HTERT RPE-1 (cell line): ENCODE data around the gene TPPP2.

Source experiments
- in situ Hi-C: fragments of 300-500 bp; cut with MboI; formaldehyde crosslinking; loops from 4 replicates; pipeline ENCODE4 v1.14.3; 2020; ENCODE audit warnings: low sequenced_read_pairs

Gene TPPP2

GRCh38 chr14:21016413-21017190, 13.4 kb upstream of the TPPP2 start:
- in situ Hi-C loops, result no loop called here

DNA sequence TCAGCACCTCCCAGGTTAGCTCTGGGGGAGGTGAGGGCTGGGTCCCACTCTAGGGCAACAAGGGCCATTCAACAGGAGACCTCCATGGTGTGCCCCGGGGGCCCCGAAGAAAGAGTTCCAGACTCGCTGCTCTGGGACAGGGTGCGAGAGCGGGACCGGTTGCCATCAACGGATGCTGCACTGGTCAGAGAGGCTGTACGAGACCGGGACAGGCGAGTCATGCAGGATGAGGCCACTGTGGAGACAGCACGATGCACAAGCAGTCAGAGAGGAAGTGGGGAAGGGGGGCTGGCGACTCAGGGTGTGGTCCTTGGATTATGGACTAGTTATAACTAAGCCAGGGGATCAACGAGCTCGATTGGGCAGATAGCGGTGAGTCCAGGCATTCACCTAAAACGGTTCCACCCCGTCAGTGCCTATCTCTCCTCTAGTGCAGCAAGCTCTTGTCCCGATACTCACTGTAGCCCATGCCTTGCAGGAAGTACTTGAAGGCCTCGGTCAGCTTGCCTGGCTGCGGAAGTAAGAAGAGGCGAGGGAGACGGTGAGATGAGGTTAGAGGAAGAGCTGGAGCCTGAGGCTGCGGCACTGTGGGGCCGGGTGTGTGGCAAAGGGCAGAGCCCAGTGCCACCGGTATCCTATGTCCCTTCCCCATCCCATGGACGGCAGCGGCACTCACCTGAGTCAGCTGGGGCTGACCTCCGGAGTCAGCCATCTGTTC, 12.3 kb upstream of the TPPP2 start:
- in situ Hi-C loops, result no loop called here

DNA sequence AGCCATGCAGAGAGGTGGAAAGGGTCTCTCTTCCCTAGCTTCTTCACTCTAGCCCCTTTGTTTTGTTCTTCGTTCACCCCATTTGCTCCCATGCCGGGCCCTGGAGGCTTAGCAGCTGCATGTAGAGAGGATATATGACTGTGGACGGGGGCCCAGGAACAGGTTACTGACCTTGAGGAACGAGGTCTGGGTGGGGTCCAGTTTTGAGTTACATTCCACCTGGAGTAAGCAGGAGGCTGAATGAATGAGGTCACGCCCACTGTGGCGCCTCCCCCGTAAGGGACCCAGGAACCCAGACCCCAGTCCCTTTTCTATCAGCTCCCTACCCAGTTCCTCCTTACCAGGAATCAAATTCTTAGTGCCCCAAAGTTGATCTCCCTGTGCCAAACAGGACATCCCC, 11.7 kb upstream of the TPPP2 start:
- in situ Hi-C loops, result no loop called here

DNA sequence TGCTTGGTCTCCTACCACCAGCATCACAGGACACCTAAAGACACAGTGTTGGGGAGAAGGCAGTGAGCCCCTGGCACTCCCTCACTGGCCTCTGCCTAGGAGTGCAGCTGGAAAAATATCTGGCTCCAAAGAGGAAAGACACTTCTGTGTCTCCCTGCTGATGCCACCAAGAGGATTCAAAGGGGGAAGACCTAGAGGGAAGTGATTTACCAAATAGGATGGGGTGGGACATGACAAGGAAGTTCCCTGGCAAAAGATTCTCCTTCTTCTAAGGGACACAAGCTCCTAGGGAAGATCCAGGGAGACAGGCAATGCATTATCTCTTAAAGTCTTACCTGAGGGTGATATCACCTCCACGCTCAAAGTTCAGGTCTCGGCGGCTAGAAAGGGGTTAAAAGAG, 11.2 kb upstream of the TPPP2 start:
- in situ Hi-C loops, result no loop called here

DNA sequence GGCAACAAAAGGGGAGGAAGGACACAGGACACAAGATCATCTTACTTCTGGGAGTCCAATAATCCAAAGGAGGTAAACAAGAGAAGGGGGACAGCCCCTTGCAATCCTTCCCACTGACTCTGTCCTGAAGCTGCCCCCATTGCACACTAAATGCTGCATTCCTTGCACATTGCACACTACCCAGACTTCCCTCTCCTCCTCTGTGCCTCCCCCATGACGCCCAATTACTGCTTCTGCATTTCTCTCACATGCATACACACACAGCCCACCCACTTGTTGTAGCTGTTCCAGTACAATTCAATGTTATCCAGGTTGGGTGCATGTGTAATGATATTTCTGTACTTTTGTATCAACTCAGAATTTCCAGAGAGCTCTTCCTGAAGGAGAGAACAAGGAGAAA, 10.7 kb upstream of the TPPP2 start:
- in situ Hi-C loops, result no loop called here

DNA sequence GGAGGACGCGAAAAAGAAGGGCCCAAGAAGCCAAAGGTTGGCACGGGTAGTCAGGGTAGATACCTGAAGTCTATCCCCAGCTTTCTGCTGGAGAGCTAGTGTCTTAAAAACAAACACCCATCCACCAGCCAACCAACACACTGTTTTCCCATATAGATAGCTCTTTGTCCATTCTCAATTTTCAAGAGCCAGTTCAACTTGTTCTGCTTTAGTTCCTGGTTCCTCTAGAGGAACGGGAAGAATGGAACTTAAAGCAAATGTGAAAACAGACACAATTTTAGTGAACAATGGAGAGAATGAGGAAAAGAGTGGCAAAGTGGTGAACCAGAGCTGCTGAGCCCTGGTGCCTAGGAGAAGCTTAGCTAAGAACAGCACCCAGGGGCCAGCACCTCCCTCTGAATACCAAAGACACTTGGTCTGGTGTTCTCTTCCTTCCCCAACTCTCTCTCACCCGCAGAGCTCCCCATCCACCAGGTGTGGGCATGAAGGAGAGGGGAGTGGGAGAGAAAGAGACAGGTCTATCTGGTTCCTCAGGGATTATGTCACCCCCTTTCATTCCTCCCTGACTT, 9.0 kb upstream of the TPPP2 start:
- in situ Hi-C loops, result no loop called here

GRCh38 chr14:21022686-21023085, 7.3 kb upstream of the TPPP2 start:
- in situ Hi-C loops, result no loop called here

GRCh38 chr14:21023174-21023573, 6.8 kb upstream of the TPPP2 start:
- in situ Hi-C loops, result no loop called here

GRCh38 chr14:21023817-21024584, 6.0 kb upstream of the TPPP2 start:
- in situ Hi-C loops, result no loop called here

DNA sequence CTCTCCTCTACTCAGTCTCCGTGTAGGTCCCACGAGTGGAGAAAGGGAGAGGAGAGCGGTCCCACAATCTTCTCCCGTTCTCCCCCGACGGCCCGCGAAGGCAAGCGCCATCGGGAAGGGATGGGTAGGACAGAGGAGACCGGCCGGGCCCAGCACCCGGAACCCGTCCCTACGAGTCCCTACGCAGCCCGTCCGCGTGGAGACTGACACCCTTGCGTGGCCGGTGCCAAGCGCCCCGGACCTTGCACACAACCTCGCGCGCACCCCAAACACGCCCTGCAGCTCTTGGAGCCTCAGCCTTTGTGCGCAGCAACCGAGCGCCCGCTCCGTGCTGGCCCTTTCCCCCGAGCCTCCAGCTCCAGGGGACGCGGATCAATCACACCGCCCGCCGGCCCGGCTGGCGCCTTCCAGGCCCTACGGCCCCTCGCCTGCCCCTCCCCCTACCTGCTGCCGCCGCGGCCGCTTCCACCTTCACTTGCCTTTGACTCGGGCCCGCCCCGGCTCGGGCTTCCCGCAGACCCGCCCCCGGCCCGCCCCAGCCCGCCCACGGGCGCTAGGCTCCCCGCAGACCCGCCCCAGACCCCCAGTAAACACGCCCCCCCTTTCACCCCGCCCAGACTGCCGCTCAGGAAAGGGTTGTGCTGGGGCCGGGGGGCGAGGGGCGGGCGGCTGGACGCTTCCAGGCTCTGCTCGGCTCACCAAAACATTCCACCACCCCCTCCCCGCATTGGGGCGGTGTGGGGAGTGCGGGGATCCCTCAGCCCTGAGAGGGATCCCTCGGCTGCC, 5.2 kb upstream of the TPPP2 start, which contains the start of gene NDRG2:
NDRG2 (minus strand) TSS at position 477 of the 786 bp plus-strand sequence. CDS start 1,746 bp downstream, outside the sequence.
- in situ Hi-C loops, result no loop called here

GRCh38 chr14:21025371-21026273, 4.4 kb upstream of the TPPP2 start:
- in situ Hi-C loops, result no loop called here

DNA sequence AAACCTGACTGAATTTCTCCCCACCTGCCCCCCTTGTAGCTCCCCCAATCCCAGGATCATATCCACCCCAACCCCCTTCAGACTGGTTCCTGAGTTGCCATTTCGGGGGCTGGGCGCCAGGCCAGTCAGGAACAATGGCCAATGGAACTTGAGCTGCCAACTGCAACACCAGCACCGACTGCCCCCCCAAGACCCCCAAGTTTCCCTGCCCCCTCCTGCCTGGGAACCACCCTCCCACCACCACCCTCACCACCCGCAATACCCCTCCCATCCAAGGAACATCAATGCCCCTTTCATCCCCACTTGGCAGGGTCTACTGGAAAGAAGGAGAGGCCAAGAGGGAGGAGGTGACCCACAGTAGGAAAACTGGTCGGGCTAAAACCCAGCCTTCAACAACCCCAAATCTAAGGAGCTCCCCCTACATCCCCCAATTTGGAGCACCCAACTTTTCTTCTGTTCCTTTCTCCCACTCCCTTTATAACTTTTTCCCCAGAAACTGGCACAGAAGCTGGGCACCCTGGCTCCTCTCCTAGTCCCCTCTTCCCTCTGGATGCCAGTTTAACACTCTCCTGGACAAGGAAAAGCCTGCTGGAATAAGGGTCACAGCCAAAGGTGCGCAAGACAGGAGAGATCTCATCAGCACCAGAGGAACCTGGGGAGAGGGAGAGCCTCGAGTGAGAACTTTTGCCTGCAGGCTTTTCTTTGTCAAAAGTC, 3.6 kb upstream of the TPPP2 start:
- in situ Hi-C loops, result no loop called here

- in situ Hi-C loops, result no loop called here
Observed at GRCh38 chr14:21026988-21027315, 3.1 kb upstream of the TPPP2 start.

- in situ Hi-C loops, result no loop called here
Observed at GRCh38 chr14:21030531-21030930, 514 bp downstream of the TPPP2 start.

GRCh38 chr14:21032326-21033132, 2.5 kb downstream of the TPPP2 start:
- in situ Hi-C loops, result no loop called here

- in situ Hi-C loops, result no loop called here
Observed at GRCh38 chr14:21033133-21033698, 3.2 kb downstream of the TPPP2 start.

DNA sequence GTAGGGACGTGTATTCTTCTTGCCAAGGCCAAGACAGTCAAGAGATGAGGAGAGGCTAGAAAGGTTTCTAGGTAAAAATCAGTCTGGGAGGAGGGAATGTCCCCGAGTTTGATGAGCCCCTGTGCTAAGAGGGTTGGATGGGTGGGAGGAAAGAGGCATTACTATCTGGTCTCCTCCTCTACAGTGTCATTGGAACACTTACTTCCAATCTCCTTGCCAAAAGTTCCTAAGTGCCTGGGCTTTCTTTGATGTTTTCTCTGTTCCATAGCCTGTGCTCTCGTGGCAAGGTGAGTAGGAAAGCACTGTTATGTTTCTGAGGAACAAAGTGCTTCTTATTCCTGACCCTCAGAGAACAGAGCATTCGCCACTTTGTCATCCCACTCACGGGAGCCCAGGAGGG, 4.7 kb downstream of the TPPP2 start, which contains the start of gene RNASE13:
RNASE13 (minus strand) TSS at position 101 of the 400 bp plus-strand sequence. CDS start 519 bp downstream, outside the sequence.
- in situ Hi-C loops, result no loop called here

DNA sequence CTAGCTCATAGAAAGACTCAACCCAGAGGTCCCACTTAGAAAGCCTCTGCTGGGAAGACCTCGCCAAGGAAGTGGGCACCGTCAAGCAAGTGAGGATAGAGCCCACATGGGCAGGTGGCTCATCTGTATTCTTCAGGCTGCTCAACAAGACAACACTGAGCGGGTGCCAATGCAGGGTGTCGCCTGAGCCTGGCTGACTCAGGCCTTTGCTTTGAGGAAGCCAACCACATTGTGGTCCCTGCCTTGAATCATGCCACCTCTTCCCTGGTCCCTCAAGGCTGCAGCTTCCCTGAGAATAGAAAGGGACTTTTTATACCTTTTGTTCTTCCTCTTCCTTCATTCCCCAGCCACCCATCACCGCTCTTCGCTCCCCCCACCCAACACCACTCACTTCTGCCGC, 6.7 kb downstream of the TPPP2 start:
- in situ Hi-C loops, result no loop called here
